NCI-H1930 (cell line): ENCODE data around the gene RANBP10.

Source experiments
- DNase-seq, 2 experiments: peaks; one replicate each; lab custom pipeline; 2025; lab: John Stamatoyannopoulos, UW

RANBP10 gene

DNA sequence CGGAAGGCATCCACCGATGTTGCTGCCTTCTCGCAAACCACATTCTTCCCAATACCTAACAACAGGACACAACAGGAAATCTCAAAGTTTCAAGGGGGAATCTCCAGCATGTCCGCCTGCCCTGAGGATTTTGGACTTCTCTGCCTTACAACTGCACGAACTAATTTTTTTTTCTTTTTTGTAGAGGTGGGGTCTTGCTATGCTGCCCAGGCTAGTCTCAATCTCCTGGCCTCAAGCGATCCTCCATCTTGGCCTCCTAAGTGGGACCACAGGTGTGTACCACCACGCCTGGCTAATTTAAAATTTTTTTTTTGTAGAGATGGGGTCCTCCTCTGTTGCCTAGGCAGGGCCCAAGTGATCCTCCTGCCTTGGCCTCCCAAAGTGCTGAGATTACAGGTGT is 130.4 kb downstream of the RANBP10 start:
- no peak for DNase-seq

DNA sequence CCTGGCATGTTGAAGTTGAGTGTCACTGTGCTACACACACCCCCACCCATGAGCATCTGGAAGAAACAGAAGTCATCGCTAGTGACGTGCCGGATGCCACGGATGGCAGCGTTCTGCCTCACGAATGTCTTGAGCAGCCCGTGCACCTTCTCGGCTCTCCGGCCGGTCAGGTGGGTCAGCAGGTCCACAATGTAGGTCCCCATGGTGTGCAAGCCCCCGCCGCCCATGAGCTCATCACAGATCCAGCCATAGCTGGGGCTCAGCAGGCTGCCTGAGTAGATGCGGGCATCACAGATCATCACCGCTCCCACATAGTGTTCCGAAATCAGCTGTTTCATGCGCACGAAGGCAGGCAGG is 130.8 kb downstream of the RANBP10 start:
- no peak for DNase-seq

DNA sequence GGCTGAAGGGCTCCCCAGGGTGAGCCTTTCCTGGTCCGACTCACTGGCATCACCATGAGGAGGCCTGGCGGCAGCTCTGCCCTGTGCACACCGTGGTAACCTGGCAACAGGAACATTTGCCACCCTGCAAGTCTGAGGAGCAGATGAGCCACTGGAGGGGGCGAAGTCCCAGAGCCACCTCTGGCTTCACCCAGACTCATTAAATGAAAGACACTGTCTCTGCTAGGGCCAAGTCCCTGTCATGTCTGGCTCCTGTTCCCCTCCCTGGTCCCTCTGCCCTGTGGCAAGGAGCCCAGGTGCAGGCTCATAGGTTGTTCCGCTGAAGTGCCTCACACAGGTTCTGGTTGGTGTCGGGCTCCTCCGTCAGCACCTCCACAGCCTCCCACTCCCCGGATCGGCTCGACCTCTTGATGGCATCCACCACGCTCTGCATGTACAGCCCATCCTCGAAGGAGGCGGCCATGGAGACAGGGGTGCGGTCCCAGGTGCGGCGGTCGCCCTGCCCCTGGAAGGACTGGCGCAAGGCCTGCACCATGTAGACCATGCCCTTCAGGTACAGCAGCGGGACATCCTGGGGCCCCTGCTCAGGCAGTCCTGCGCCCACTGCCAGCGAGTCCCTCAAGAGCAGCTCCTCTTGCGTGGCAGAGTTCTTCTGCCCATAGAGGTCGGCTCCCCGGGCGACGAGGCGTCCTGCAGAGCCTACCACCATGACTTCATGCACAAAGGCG is 131.3 kb downstream of the RANBP10 start:
- no peak for DNase-seq

DNA sequence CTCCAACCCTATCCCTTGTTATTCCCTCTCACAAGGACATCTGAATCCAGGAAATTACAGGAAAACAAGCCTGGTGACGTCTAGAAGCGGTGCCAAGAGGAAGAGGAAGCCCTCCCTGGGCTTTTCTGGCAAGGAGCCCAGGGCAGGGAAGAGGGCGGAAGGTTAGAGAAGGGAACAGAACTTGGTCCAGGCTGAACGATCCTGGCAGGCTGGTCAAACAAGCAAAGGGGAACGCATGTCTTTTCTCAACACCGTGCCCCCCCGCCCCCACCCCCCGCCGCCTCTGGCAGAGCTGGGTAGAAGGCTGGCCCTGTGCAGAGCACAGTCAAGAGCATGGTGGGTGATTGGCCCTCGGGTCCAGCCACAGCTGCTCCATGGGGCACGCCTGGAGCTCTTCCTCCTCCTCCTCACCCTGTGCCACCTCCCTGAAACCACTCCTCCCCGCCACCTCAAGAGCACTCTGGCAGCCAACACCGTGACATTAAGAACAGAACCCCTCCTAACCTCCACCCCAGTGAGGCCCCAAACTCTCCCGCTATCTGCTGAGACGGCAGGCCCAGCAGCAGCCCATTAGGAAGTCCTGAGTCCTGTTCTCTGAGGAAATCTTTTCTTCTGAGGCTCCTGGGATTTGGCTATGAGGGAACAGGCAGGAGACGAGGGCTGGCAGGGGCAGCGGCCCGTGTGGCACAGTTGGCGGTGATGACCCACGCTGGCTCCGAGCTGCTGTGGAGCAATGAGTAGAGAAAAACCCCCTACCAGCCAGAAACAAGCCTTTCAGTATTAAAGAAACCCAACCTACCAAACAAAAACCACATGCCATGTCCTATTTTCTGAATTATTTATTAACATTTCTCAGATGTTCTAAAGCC is 132.4 kb downstream of the RANBP10 start:
- no peak for DNase-seq
